Activated gamma-delta T cell treated with anti-CD3 and anti-CD28 coated beads, Interleukin-2, amount 50 U/mL, for 16 hours (primary cell): ENCODE results near the gene PLOD3.

Source experiments
- DNase-seq: peaks from one replicate; pipeline ENCODE4 v3.0.0-alpha.2; 2020; ENCODE audit warnings: low read depth

PLOD3 gene

GRCh38 chr7:101239191-101239950, 22.0 kb upstream of the PLOD3 start:
- DNase-seq, result no peak

GRCh38 chr7:101238226-101239182, 21.1 kb upstream of the PLOD3 start:
- no peak for DNase-seq

- no peak for DNase-seq
These were observed 20.1 kb upstream of the PLOD3 start, which contains the start of gene CLDN15 for GRCh38 chr7:101237206-101238067. TSS of gene CLDN15 (minus strand) at chr7:101237802. CDS start at chr7:101237581, 221 bp downstream.

- DNase-seq, result no peak
These were observed 19.0 kb upstream of the PLOD3 start for GRCh38 chr7:101236292-101236835.

GRCh38 chr7:101235522-101235921, 18.1 kb upstream of the PLOD3 start:
- no peak for DNase-seq

- no peak for DNase-seq
These were observed 17.7 kb upstream of the PLOD3 start for GRCh38 chr7:101235050-101235449.

GRCh38 chr7:101234636-101235035, 17.3 kb upstream of the PLOD3 start:
- no peak for DNase-seq

GRCh38 chr7:101233907-101234547, 16.6 kb upstream of the PLOD3 start:
- no peak for DNase-seq

GRCh38 chr7:101232141-101232850, 14.9 kb upstream of the PLOD3 start:
- no peak for DNase-seq

- DNase-seq, result no peak
These were observed 14.3 kb upstream of the PLOD3 start for GRCh38 chr7:101231644-101232043.

GRCh38 chr7:101226721-101227120, 9.3 kb upstream of the PLOD3 start:
- no peak for DNase-seq

GRCh38 chr7:101225650-101226049, 8.3 kb upstream of the PLOD3 start:
- no peak for DNase-seq

- no peak for DNase-seq
These were observed 6.1 kb upstream of the PLOD3 start for GRCh38 chr7:101223528-101223927.

GRCh38 chr7:101222275-101222830, 5.0 kb upstream of the PLOD3 start:
- no peak for DNase-seq

- DNase-seq, result no peak
These were observed 2.9 kb upstream of the PLOD3 start for GRCh38 chr7:101220295-101220694.

GRCh38 chr7:101218236-101219125, 1.1 kb upstream of the PLOD3 start:
- no peak for DNase-seq

- DNase-seq, result no peak
These were observed 457 bp downstream of the PLOD3 start for GRCh38 chr7:101216860-101217387.

- no peak for DNase-seq
These were observed 1.2 kb downstream of the PLOD3 start for GRCh38 chr7:101216001-101216859.
